GM13976 (cell line): ENCODE results near the gene SLC5A7.

ENCODE experiments used
- DNase-seq: peaks from one replicate; pipeline ENCODE4 v3.0.0; 2012; ENCODE audit warnings: low spot score
- CTCF ChIP-seq: IDR thresholded peaks from 2 replicates; pipeline ENCODE4 v1.5.1; 2012; ENCODE audit warnings: borderline replicate concordance, mild to moderate bottlenecking; ENCODE audit not compliant: insufficient read depth; ENCODE audit errors: extremely low read depth, missing control alignments, control extremely low read depth
- in situ Hi-C: fragments of 300-500 bp; cut with MboI; formaldehyde crosslinking; loops from one replicate; pipeline ENCODE4 v1.12.0; 2022; ENCODE audit warnings: low sequenced_read_pairs, mixed read lengths, inconsistent platforms; ENCODE audit not compliant: unreplicated experiment

SLC5A7 gene

GRCh38 chr2:107990718-107991117 is 4.4 kb downstream of the SLC5A7 start:
- no peak for TF ChIP-seq CTCF
- DNase-seq, result no peak
- in situ Hi-C loops, result no loop called here

GRCh38 chr2:107992069-107992468 is 5.7 kb downstream of the SLC5A7 start:
- TF ChIP-seq CTCF, result no peak
- in situ Hi-C loops, result no loop called here
- no peak for DNase-seq

GRCh38 chr2:107999158-107999557 is 12.8 kb downstream of the SLC5A7 start:
- in situ Hi-C loops, result no loop called here
- DNase-seq, result no peak
- TF ChIP-seq CTCF, result no peak

GRCh38 chr2:108010912-108011591 is 24.7 kb downstream of the SLC5A7 start:
- TF ChIP-seq CTCF, result no peak
- in situ Hi-C loops, result no loop called here
- DNase-seq, result no peak

GRCh38 chr2:108013305-108013704 is 27.0 kb downstream of the SLC5A7 start:
- TF ChIP-seq CTCF, result no peak
- in situ Hi-C loops, result no loop called here
- DNase-seq, result no peak

GRCh38 chr2:108022628-108023027 is 36.3 kb downstream of the SLC5A7 start:
- in situ Hi-C loops, result no loop called here
- DNase-seq, result no peak
- no peak for TF ChIP-seq CTCF
